Natural killer cell (primary cell): Measurements from ENCODE around the gene CUX1. TPM values are rescaled to one million over a fixed set of nuclear protein-coding genes. Genes with fewer than 3 reads are reported as not detected.
"Not testable (repeated sequence)": the region's sequence is repeated elsewhere in the genome, so short reads cannot be mapped to it uniquely, and the experiment has no call there.

Source experiments
- ATAC-seq, 3 donors: fragments of 150-1000 bp in 2 of 3; fragments of 200-7000 bp in 1 of 3; cut with Tn5 transposase; 1 replicate in 1 of 3; 2 replicates in 2 of 3; pipeline ENCODE4 v1.10.0; 2021; ENCODE audit warnings: mild to moderate bottlenecking in 2 of 3, moderate library complexity in 2 of 3
- DNase-seq, 2 donors: peaks; one replicate each; pipeline versions ENCODE4 v3.0.0 to v3.0.0-alpha.2; 2013 to 2021; ENCODE audit warnings: mixed read lengths in 1 of 2
- H3K27ac ChIP-seq: one replicate; pipeline ENCODE4 v1.5.1; 2013; ENCODE audit warnings: mild to moderate bottlenecking, low read length
- H3K27me3 ChIP-seq: one replicate; pipeline ENCODE4 v1.6.1; 2013; ENCODE audit warnings: low read length; ENCODE audit not compliant: control insufficient read depth, insufficient read depth
- H3K36me3 ChIP-seq: one replicate; pipeline ENCODE4 v1.6.1; 2013; ENCODE audit warnings: low read length; ENCODE audit not compliant: control insufficient read depth, insufficient read depth
- H3K4me1 ChIP-seq: one replicate; pipeline ENCODE4 v1.6.1; 2013; ENCODE audit warnings: low read length; ENCODE audit not compliant: control insufficient read depth, insufficient read depth
- H3K4me3 ChIP-seq: one replicate; pipeline ENCODE4 v1.5.1; 2013; ENCODE audit warnings: low read length
- H3K9me3 ChIP-seq: one replicate; pipeline ENCODE4 v1.6.1; 2013; ENCODE audit warnings: low read length; ENCODE audit not compliant: control insufficient read depth, insufficient read depth
- H3K27ac Mint-ChIP-seq, 2 donors: one replicate each; pipeline ENCODE4 v1.8.0; 2022; ENCODE audit warnings: mild to moderate bottlenecking in 2 of 2, mixed read lengths in 2 of 2, moderate library complexity in 1 of 2
- H3K27me3 Mint-ChIP-seq, 2 donors: one replicate each; pipeline ENCODE4 v1.8.0; 2022; ENCODE audit warnings: low read depth in 2 of 2, mixed read lengths in 2 of 2
- H3K36me3 Mint-ChIP-seq: one replicate; pipeline ENCODE4 v1.8.0; 2022; ENCODE audit warnings: mixed read lengths
- H3K4me1 Mint-ChIP-seq, 2 donors: one replicate each; pipeline ENCODE4 v1.8.0; 2022; ENCODE audit warnings: mixed read lengths in 2 of 2
- H3K4me3 Mint-ChIP-seq: one replicate; pipeline ENCODE4 v1.8.0; 2022; ENCODE audit warnings: mild to moderate bottlenecking, moderate library complexity, mixed read lengths
- H3K9me3 Mint-ChIP-seq, 2 donors: one replicate each; pipeline ENCODE4 v1.8.0; 2022; ENCODE audit warnings: mixed read lengths in 2 of 2
- WGBS: methylation state at CpG from one replicate; pipeline ENCODE4 v1.1.7; 2013; ENCODE audit warnings: missing lambda C conversion rate; ENCODE audit not compliant: insufficient coverage; 5-methylcytosine and 5-hydroxymethylcytosine counted together
- intact Hi-C: fragments of 100-400 bp; cut with micrococcal nuclease; formaldehyde crosslinking; loops from one replicate; pipeline ENCODE4 v1.14.2; 2022
- total RNA-seq, 4 donors: library from RNA; stranded (reverse); fragments of 120-200 nt in 1 of 4; gene quantifications; one replicate each; pipeline versions ENCODE4 v1.2.3 to v1.2.4, GENCODE V29; 2013 to 2022
- TF ChIP-seq, protein P1 (sequence below): fragments of 200-600 bp; IDR thresholded peaks from one replicate; pipeline ENCODE4 v1.8.0; 2022; ENCODE audit warnings: antibody characterized with exemption

Gene CUX1
- total RNA-seq, 3 donors from 2014 or later (not counting 1 experiment from before 2014, with no cell fraction given) = 59.8 to 77.4 (median 73.6) TPM

DNA sequence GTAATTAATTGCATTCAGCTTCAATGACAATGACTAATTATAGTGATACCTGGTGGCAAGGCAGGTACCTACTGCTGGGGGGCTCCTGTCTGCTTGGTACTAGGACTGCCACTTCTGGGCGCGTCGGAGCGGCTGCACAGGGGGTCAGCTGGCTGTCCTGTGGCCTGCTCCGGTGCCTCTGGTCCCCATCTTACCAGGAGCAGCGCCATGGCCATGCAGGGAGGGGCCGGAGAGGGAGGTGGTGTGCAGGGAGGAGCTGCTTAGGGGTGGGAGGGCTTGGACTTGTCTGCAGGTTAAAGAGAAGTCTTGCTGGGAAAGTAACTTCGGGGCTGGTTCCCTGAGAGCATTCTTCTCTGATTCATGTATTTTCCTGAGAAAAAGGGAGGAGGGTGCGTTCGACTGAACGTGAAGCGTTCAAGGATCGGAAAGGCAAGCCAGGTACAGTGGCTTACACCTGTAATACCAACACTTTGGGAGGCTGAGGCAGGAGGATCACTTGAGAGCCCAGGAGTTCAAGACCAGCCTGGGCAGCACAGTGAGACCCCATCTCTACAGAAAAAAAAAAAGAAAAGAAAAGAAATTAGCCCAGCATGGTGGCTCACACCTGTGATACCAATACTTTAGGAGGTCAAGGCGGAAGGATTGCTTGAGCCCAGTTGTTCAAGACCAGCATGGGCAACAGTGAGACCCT, 15.4 kb downstream of the CUX1 start:
- Histone ChIP-seq H3K4me3 (no peak overlapping the region), H3K36me3 (no peaks in the 10 kb centered on the region), H3K27me3 (no peaks in the 10 kb centered on the region), H3K4me1 (no peaks in the 10 kb centered on the region), H3K27ac (no peak overlapping the region), H3K9me3 (no peaks in the 10 kb centered on the region)
- Mint-ChIP-seq H3K4me1 (peaks cover 5 to 13% of the 10 kb centered on the region in 2 donors), H3K27ac (no peak overlapping the region), H3K4me3 (no peak overlapping the region), H3K9me3 (no peaks in the 10 kb centered on the region), H3K27me3 (no peaks in the 10 kb centered on the region), H3K36me3 (no peaks in the 10 kb centered on the region)
- WGBS = 98% methylated on average over 14 of the region's 14 CpGs
- DNase-seq = no peak
- intact Hi-C loops = no loop called here
- TF ChIP-seq, protein P1, sequence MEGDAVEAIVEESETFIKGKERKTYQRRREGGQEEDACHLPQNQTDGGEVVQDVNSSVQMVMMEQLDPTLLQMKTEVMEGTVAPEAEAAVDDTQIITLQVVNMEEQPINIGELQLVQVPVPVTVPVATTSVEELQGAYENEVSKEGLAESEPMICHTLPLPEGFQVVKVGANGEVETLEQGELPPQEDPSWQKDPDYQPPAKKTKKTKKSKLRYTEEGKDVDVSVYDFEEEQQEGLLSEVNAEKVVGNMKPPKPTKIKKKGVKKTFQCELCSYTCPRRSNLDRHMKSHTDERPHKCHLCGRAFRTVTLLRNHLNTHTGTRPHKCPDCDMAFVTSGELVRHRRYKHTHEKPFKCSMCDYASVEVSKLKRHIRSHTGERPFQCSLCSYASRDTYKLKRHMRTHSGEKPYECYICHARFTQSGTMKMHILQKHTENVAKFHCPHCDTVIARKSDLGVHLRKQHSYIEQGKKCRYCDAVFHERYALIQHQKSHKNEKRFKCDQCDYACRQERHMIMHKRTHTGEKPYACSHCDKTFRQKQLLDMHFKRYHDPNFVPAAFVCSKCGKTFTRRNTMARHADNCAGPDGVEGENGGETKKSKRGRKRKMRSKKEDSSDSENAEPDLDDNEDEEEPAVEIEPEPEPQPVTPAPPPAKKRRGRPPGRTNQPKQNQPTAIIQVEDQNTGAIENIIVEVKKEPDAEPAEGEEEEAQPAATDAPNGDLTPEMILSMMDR = no peak
- ATAC-seq = no peak

GRCh38 chr7:101833799-101834198, 16.4 kb downstream of the CUX1 start:
- peaks cover 5 to 6% of the 10 kb centered on the region in 2 donors for H3K4me1 Mint-ChIP-seq
- no peak overlapping the region for H3K4me3 Mint-ChIP-seq
- Histone ChIP-seq H3K27ac (no peak overlapping the region), H3K9me3 (no peaks in the 10 kb centered on the region), H3K36me3 (no peaks in the 10 kb centered on the region), H3K27me3 (no peaks in the 10 kb centered on the region), H3K4me1 (no peaks in the 10 kb centered on the region), H3K4me3 (no peak overlapping the region)
- no peaks in the 10 kb centered on the region for H3K36me3 Mint-ChIP-seq
- no peak for DNase-seq
- ATAC-seq = no peak
- H3K27me3 Mint-ChIP-seq = no peaks in the 10 kb centered on the region
- H3K9me3 Mint-ChIP-seq = no peaks in the 10 kb centered on the region
- WGBS = 92% methylated on average over 9 of the region's 9 CpGs
- no peak overlapping the region for H3K27ac Mint-ChIP-seq
- intact Hi-C loops = no loop called here
- TF ChIP-seq, protein P1 = no peak

DNA sequence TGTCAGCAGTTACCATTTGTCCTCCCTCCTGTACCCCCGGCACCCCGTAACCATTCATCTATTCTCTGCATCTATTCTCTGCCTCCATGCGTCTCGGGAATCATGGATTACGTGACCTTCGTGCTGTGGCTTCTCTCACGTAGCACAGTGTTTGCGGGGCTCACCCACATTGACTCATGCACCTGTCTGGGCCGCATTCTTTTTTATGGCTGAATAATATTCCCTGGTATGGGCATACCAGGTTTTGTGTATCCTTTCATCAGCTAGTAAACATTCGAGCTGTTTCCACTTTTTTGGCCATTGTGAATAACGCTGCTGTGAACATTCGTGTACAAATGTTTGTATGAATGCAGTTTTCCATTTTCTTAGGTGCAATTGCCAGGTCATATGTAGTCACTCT, 17.7 kb downstream of the CUX1 start:
- ATAC-seq (no peak), DNase-seq (no peak)
- no peaks in the 10 kb centered on the region for H3K4me1 ChIP-seq
- TF ChIP-seq, protein P1 = no peak
- no peaks in the 10 kb centered on the region for H3K27me3 ChIP-seq
- H3K4me3 ChIP-seq = no peak overlapping the region
- no peak overlapping the region for H3K27ac ChIP-seq
- Mint-ChIP-seq H3K27me3 (no peaks in the 10 kb centered on the region), H3K36me3 (no peaks in the 10 kb centered on the region), H3K9me3 (no peaks in the 10 kb centered on the region), H3K4me1 (peaks cover 0 to 14% of the 10 kb centered on the region in 2 donors), H3K4me3 (no peak overlapping the region), H3K27ac (no peak overlapping the region)
- H3K9me3 ChIP-seq = no peaks in the 10 kb centered on the region
- H3K36me3 ChIP-seq = no peaks in the 10 kb centered on the region
- 97% methylated on average over 12 of the region's 12 CpGs for WGBS
- intact Hi-C loops = no loop called here

GRCh38 chr7:101837433-101837832, 20.0 kb downstream of the CUX1 start:
- H3K4me3 Mint-ChIP-seq, intact Hi-C loops, H3K4me1 ChIP-seq, H3K36me3 ChIP-seq, ATAC-seq, H3K36me3 Mint-ChIP-seq, H3K27me3 Mint-ChIP-seq, H3K4me3 ChIP-seq, H3K27ac Mint-ChIP-seq, DNase-seq, H3K27ac ChIP-seq, H3K9me3 Mint-ChIP-seq, H3K9me3 ChIP-seq, H3K27me3 ChIP-seq: not testable (repeated sequence)
- H3K4me1 Mint-ChIP-seq = peaks cover 5 to 20% of the 10 kb centered on the region in 2 donors
- 87% methylated on average over 6 of the region's 7 CpGs for WGBS
